ENCODE data around the gene GPR4.

- TF ChIP-seq CTCF (IDR thresholded peaks at IDR 0.05 in 8 of 11, conservative IDR thresholded peaks at IDR 0.05 in 3 of 11) (no peak), POLR2AphosphoS5 (IDR thresholded peaks at IDR 0.05) (no peak), POLR2A (IDR thresholded peaks at IDR 0.05) (no peak)
Measured at GRCh38 chr19:45600340-45600885, 1.6 kb downstream of the GPR4 start.
